ENCODE measurements around the gene NCOA3.

DNA sequence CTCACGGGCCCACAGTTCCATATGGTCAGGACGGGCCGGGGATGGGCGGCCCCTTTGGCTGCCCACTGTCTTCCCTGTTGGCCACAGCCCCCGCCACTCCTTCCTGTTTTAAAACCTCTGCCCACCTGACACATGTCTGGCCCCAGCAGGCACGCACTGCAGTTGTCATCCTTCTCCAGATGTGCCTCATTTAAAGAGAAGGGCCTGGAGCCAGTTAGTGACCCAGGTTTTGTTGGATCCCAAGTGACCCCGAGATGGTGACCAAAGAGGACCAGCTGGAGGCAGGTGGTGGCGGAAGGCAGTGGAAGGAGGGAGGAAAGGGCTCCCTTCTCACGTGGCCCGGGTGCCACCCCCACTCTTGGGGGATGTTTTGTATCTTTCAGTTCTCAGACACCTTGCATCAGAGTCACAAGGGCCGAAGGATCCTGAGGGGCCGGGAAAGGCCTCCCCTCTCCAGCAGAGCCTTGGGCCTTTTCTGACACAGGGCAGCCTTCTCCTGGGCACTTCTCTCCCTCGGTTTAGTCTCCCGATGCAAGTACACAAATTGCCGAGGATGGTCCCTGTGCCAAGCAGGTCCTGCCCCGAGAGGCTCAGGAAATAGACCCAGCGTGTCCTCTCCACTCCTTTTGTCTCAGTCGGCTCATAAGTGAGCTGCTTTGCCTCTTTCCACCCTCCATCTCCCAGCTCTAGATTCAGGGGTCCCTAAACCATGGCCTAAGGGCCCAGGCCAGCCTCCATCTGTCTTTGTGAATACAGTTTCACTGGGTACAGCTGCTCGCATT is 166.0 kb downstream of the NCOA3 start:
- TF ChIP-seq LEF1 (IDR thresholded peaks at IDR 0.05; ENCODE audit: borderline replicate concordance) (no peak), FOXA1 (IDR thresholded peaks at IDR 0.05) (no peak), TARDBP (IDR thresholded peaks at IDR 0.05) (no peak), CTBP1 (IDR thresholded peaks at IDR 0.05; ENCODE audit: borderline replicate concordance) (no peak), ARNT (IDR thresholded peaks at IDR 0.05) (no peak), NFRKB (IDR thresholded peaks at IDR 0.05) (no peak), SUZ12 (IDR thresholded peaks at IDR 0.05) (no peak), SP1 (IDR thresholded peaks at IDR 0.05) (no peak), BHLHE40 (IDR thresholded peaks at IDR 0.05; ENCODE audit: borderline replicate concordance) (no peak), FOXK2 (IDR thresholded peaks at IDR 0.05) (no peak), ZNF384 (IDR thresholded peaks at IDR 0.05) (no peak)
